ENCODE data around the gene TMEM163.

Gene TMEM163

DNA sequence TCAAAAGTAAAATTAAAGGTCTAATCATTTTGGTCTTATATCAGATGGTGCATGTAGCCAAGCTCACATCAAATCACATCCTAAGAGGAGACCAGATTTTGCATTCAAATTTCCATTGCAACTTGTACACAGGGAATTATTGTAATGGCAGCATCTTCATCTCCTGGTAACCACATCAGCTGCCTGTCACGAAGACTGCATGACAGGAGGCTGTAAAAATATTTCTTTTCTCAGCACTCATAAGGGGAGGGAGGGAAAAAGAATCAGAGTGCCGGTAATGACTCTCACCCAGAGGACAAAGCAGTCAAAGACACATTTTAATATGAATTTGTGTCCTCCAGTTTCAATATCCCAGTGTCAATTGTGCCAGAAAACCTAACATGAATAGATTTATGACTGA lies 216.7 kb downstream of the TMEM163 start:
- Histone ChIP-seq H3K4me1 (ENCODE audit: control insufficient read depth, insufficient read depth, low read length) (no peaks in the 10 kb centered on the region), H3K4me3 (ENCODE audit: low read depth, low read length) (no peak overlapping the region), H3K36me3 (ENCODE audit: control insufficient read depth in 2 of 2, insufficient read depth in 1 of 2, low read length in 2 of 2) (no peaks in the 10 kb centered on the region), H3K27ac (ENCODE audit: extremely low read depth, low read depth, low read length) (no peak overlapping the region), H3K9me3 (ENCODE audit: control insufficient read depth, insufficient read depth, low read depth, low read length) (no peaks in the 10 kb centered on the region)
- CTCF ChIA-PET = no interaction called here
- TF ChIP-seq ZNF19 (tag by site-specific recombination; IDR thresholded peaks at IDR 0.05; ENCODE audit: low read depth) = no peak
- TF ChIP-seq, protein P1, sequence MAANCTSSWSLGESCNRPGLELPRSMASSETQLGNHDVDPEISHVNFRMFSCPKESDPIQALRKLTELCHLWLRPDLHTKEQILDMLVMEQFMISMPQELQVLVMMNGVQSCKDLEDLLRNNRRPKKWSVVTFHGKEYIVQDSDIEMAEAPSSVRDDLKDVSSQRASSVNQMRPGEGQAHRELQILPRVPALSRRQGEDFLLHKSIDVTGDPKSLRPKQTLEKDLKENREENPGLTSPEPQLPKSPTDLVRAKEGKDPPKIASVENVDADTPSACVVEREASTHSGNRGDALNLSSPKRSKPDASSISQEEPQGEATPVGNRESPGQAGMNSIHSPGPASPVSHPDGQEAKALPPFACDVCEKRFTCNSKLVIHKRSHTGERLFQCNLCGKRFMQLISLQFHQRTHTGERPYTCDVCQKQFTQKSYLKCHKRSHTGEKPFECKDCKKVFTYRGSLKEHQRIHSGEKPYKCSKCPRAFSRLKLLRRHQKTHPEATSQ (tag by site-specific recombination; IDR thresholded peaks at IDR 0.05) = no peak
- TF ChIP-seq ZNF362 (tag by site-specific recombination; IDR thresholded peaks at IDR 0.05) = no peak
- no peak for TF ChIP-seq MZF1 (tag by site-specific recombination; IDR thresholded peaks at IDR 0.05; ENCODE audit: borderline replicate concordance)
- no peak for TF ChIP-seq ZNF184 (tag by site-specific recombination; IDR thresholded peaks at IDR 0.05)
- no peak for TF ChIP-seq ZFP69B (tag by site-specific recombination; IDR thresholded peaks at IDR 0.05)
- no peak for TF ChIP-seq ZFP41 (tag by site-specific recombination; IDR thresholded peaks at IDR 0.05; ENCODE audit: borderline replicate concordance)
- no peak for TF ChIP-seq ZNF311 (tag by site-specific recombination; IDR thresholded peaks at IDR 0.05; ENCODE audit: borderline replicate concordance)
- TF ChIP-seq ZNF664 (tag by site-specific recombination; IDR thresholded peaks at IDR 0.05) = no peak
- no peak for TF ChIP-seq ZNF621 (tag by site-specific recombination; IDR thresholded peaks at IDR 0.05)
- no peak for TF ChIP-seq ZNF335 (tag by site-specific recombination; conservative IDR thresholded peaks at IDR 0.05)
- TF ChIP-seq REPIN1 (tag by site-specific recombination; IDR thresholded peaks at IDR 0.05; ENCODE audit: low read depth) = no peak
- no peak for TF ChIP-seq SCRT2 (tag by site-specific recombination; IDR thresholded peaks at IDR 0.05)
- POLR2A ChIA-PET = no interaction called here

GRCh38 chr2:134501476-134502091 lies 217.2 kb downstream of the TMEM163 start:
- no peak overlapping the region for H3K4me3 ChIP-seq (ENCODE audit: low read depth, low read length)
- no peak for TF ChIP-seq ZNF610 (tag by site-specific recombination; IDR thresholded peaks at IDR 0.05; ENCODE audit: borderline replicate concordance)
- TF ChIP-seq ZNF629 (tag by site-specific recombination; IDR thresholded peaks at IDR 0.05) = no peak
- TF ChIP-seq ZNF548 (tag by site-specific recombination; IDR thresholded peaks at IDR 0.05) = no peak
- TF ChIP-seq ZNF223 (tag by site-specific recombination; IDR thresholded peaks at IDR 0.05) = no peak
- no peak for TF ChIP-seq ZNF280D (tag by site-specific recombination; IDR thresholded peaks at IDR 0.05)
- no peak for TF ChIP-seq ZNF132 (tag by site-specific recombination; IDR thresholded peaks at IDR 0.05; ENCODE audit: borderline replicate concordance)
- TF ChIP-seq ZNF837 (tag by site-specific recombination; IDR thresholded peaks at IDR 0.05) = no peak
- no peak for TF ChIP-seq PRDM6 (tag by site-specific recombination; IDR thresholded peaks at IDR 0.05)
- TF ChIP-seq BCL11A (tag by site-specific recombination; IDR thresholded peaks at IDR 0.05; ENCODE audit: low read depth) = no peak
- no peak for TF ChIP-seq ZNF155 (tag by site-specific recombination; IDR thresholded peaks at IDR 0.05)
- no peak for TF ChIP-seq ZNF398 (tag by site-specific recombination; IDR thresholded peaks at IDR 0.05)
- TF ChIP-seq ZNF350 (tag by site-specific recombination; IDR thresholded peaks at IDR 0.05) = no peak
- TF ChIP-seq ZNF169 (tag by site-specific recombination; IDR thresholded peaks at IDR 0.05) = no peak
- TF ChIP-seq ZFP3 (tag by site-specific recombination; IDR thresholded peaks at IDR 0.05; ENCODE audit: low read depth) = no peak
- TF ChIP-seq ZNF658 (tag by site-specific recombination; IDR thresholded peaks at IDR 0.05) = no peak

More at GRCh38 chr2:134501476-134502091, 217.2 kb downstream of the TMEM163 start:
- POLR2A ChIA-PET = no interaction called here
- Histone ChIP-seq H3K36me3 (ENCODE audit: control insufficient read depth in 2 of 2, insufficient read depth in 1 of 2, low read length in 2 of 2) (no peaks in the 10 kb centered on the region), H3K9me3 (ENCODE audit: control insufficient read depth, insufficient read depth, low read depth, low read length) (no peaks in the 10 kb centered on the region), H3K27ac (ENCODE audit: extremely low read depth, low read depth, low read length) (no peak overlapping the region), H3K4me1 (ENCODE audit: control insufficient read depth, insufficient read depth, low read length) (no peaks in the 10 kb centered on the region)
- CTCF ChIA-PET = no interaction called here
